Heart right ventricle (tissue), 16 donors: ENCODE data around the gene RPS6KC1. TPM values are rescaled to one million over a fixed set of nuclear protein-coding genes. Genes with fewer than 3 reads are reported as not detected.
"Not testable (repeated sequence)": the region's sequence is repeated elsewhere in the genome, so short reads cannot be mapped to it uniquely, and the experiment has no call there.

ENCODE experiments used
- ATAC-seq, 8 donors: fragments of 200-7000 bp; cut with Tn5 transposase; one replicate each; pipeline ENCODE4 v1.9.1; 2020; ENCODE audit warnings: mild to moderate bottlenecking in 8 of 8, moderate library complexity in 8 of 8, moderate number of reproducible peaks in 1 of 8
- DNase-seq, 2 donors: peaks; one replicate each; pipeline ENCODE4 v3.0.0-alpha.2; 2020
- H3K27ac ChIP-seq, 10 donors: fragments of 200-600 bp; sonication (generic) in 2 of 10; one replicate each; pipeline versions ENCODE4 v1.5.0 to v1.8.0; 2020 to 2022; ENCODE audit warnings: mild to moderate bottlenecking in 3 of 10
- H3K27me3 ChIP-seq, 7 donors: fragments of 200-600 bp; one replicate each; pipeline ENCODE4 v1.8.0; 2021 to 2022; ENCODE audit warnings: mild to moderate bottlenecking in 2 of 7
- H3K36me3 ChIP-seq, 9 donors: fragments of 200-600 bp; sonication (generic) in 1 of 9; one replicate each; pipeline versions ENCODE4 v1.5.0 to v1.8.0; 2020 to 2022; ENCODE audit warnings: mild to moderate bottlenecking in 2 of 9
- H3K4me1 ChIP-seq, 9 donors: fragments of 200-600 bp; sonication (generic) in 1 of 9; one replicate each; pipeline versions ENCODE4 v1.5.0 to v1.8.0; 2020 to 2022; ENCODE audit warnings: mild to moderate bottlenecking in 4 of 9
- H3K4me3 ChIP-seq, 10 donors: fragments of 200-600 bp; sonication (generic) in 2 of 10; one replicate each; pipeline versions ENCODE4 v1.5.0 to v1.8.0; 2020 to 2022; ENCODE audit warnings: mild to moderate bottlenecking in 7 of 10, moderate library complexity in 2 of 10
- H3K9me3 ChIP-seq, 11 donors: fragments of 200-600 bp in 10 of 11; sonication (generic) in 2 of 11; one replicate each; pipeline versions ENCODE4 v1.5.0 to v1.8.0; 2013 to 2022; ENCODE audit warnings: mild to moderate bottlenecking in 2 of 11, control low read depth in 1 of 11, moderate library complexity in 1 of 11
- CTCF ChIP-seq, 9 donors: fragments of 200-600 bp; sonication (generic) in 2 of 9; IDR thresholded peaks; one replicate each; pipeline versions ENCODE4 v1.5.0 to v1.8.0; 2021 to 2022; ENCODE audit warnings: antibody characterized with exemption in 9 of 9, mild to moderate bottlenecking in 5 of 9, moderate library complexity in 1 of 9
- WGBS, 2 donors: extraction: QIAGEN DNeasy Blood & Tissue Kit; methylation state at CpG; one replicate each; pipeline ENCODE4 v1.1.7; 2013; ENCODE audit warnings: inconsistent platforms in 1 of 2; 5-methylcytosine and 5-hydroxymethylcytosine counted together
- intact Hi-C, 10 donors: fragments of 100-400 bp; cut with DNase I; formaldehyde crosslinking; loops; one replicate each; pipeline versions ENCODE4 v1.11.1 to v1.14.2; 2022
- polyA plus RNA-seq, 2 donors: library from polyadenylated mRNA; stranded (reverse); fragments of 200-250 nt; gene quantifications; one replicate each; pipeline ENCODE4 v1.2.3, GENCODE V29; 2013
- total RNA-seq, 10 donors: library from RNA; stranded (reverse); fragmentation: NEBNext Ultra II Directional in 3 of 10; extraction: Animal tissue kit (Norgen Biotek cat#: 25700) in 3 of 10; gene quantifications; one replicate each; pipeline versions ENCODE4 v1.2.1 to v1.2.4, GENCODE V29; 2021 to 2023
- donor health status: Arrhythmogenic right ventricular cardiomyopathy.
- donor health status: ischemic (EF 13 %, LVEDD 7.1; RV severe dilation, severe dysfunction).
- donor health status: healthy with polysubstance abuse.
- donor health status: DM: no; HTN: yes; CAD: no.
- donor health status: DM: no; HTN: no; CAD: no.
- donor health status: ischemic (EF 25% LVEDD 6.9; RV normal size, moderate dysfunction).
- donor health status: ischemic (EF 25% LVEDD 5.7; RV mildly dilated, moderate dysfunction).
- donor health status: healthy.
- donor health status: DM: yes; HTN: yes; CAD: no.
- donor health status: Ischemic cardiomyopathy.
- donor health status: ischemic (EF 35%, LVEDD 5.7; RV mildly dilated, moderate dysfunction).
- donor health status: nonischemic (EF 11% LVEDD 7.7; RV severe dilation, severe dysfunction).
- donor health status: DM: yes; HTN: yes; CAD: no.
- donor health status: PGD.
- donor health status: ischemic (EF 29% LVEDD 5.4; RV normal size, mild dysfunction).
- donor health status: nonischemic (EF 23%, LVEDD 6.1; RV moderate dilation, normal function).

Gene RPS6KC1
- total and polyA plus RNA-seq, 12 donors = 3.8 to 13.8 (median 10.3) TPM

- Histone ChIP-seq H3K27ac (no peak overlapping the region), H3K9me3 (peaks cover 0 to 11% (median 0%) of the 10 kb centered on the region in 11 donors), H3K4me3 (no peak overlapping the region), H3K27me3 (no peaks in the 10 kb centered on the region), H3K4me1 (no peaks in the 10 kb centered on the region), H3K36me3 (peaks cover 0 to 49% (median 0%) of the 10 kb centered on the region in 9 donors)
- ATAC-seq = no peak
- intact Hi-C loops = no loop called here
- TF ChIP-seq CTCF (IDR thresholded peaks at IDR 0.05) = no peak
- DNase-seq = no peak
- WGBS, 2 donors = 76 to 79% methylated on average over 3 of the region's 3 CpGs
Measured at GRCh38 chr1:213094446-213094845, 43.4 kb downstream of the RPS6KC1 start.

GRCh38 chr1:213095467-213095866 lies 44.4 kb downstream of the RPS6KC1 start:
- 100% methylated on average over 1 of the region's 1 CpG for WGBS, 2 donors
- no peak for TF ChIP-seq CTCF (IDR thresholded peaks at IDR 0.05)
- DNase-seq (no peak), ATAC-seq (no peak)
- Histone ChIP-seq H3K27ac (no peak overlapping the region), H3K4me3 (no peak overlapping the region), H3K4me1 (no peaks in the 10 kb centered on the region), H3K27me3 (no peaks in the 10 kb centered on the region), H3K36me3 (peaks cover 0 to 41% (median 0%) of the 10 kb centered on the region in 9 donors), H3K9me3 (peaks cover 0 to 11% (median 0%) of the 10 kb centered on the region in 11 donors)
- intact Hi-C loops = no loop called here

- Histone ChIP-seq H3K36me3 (peaks cover 0 to 31% (median 0%) of the 10 kb centered on the region in 9 donors), H3K4me3 (no peak overlapping the region), H3K4me1 (no peaks in the 10 kb centered on the region), H3K9me3 (peaks cover 0 to 11% (median 0%) of the 10 kb centered on the region in 11 donors), H3K27me3 (no peaks in the 10 kb centered on the region), H3K27ac (no peak overlapping the region)
- no peak for ATAC-seq
- DNase-seq = no peak
- intact Hi-C loops = no loop called here
- no peak for TF ChIP-seq CTCF (IDR thresholded peaks at IDR 0.05)
- 71 to 73% methylated on average over 4 of the region's 4 CpGs for WGBS, 2 donors
Measured at GRCh38 chr1:213099682-213100399, 48.8 kb downstream of the RPS6KC1 start.

- H3K4me3 ChIP-seq, intact Hi-C loops, ATAC-seq, H3K4me1 ChIP-seq, DNase-seq, H3K27me3 ChIP-seq, H3K27ac ChIP-seq: not testable (repeated sequence)
- 98% methylated on average over 4 of the region's 4 CpGs for WGBS, 2 donors
- Histone ChIP-seq H3K9me3 (peaks cover 0 to 11% (median 0%) of the 10 kb centered on the region in 11 donors), H3K36me3 (peaks cover 0 to 31% (median 0%) of the 10 kb centered on the region in 9 donors)
Measured at GRCh38 chr1:213100565-213100964, 49.5 kb downstream of the RPS6KC1 start.
